GM21360 (cell line): ENCODE data around the gene ST8SIA1.

Experiments used
- ATAC-seq: cut with Tn5 transposase; IDR thresholded peaks from one replicate; pipeline ENCODE4 v1.9.1; 2021; ENCODE audit warnings: mild to moderate bottlenecking, moderate library complexity; ENCODE audit not compliant: unreplicated experiment

The ST8SIA1 gene

DNA sequence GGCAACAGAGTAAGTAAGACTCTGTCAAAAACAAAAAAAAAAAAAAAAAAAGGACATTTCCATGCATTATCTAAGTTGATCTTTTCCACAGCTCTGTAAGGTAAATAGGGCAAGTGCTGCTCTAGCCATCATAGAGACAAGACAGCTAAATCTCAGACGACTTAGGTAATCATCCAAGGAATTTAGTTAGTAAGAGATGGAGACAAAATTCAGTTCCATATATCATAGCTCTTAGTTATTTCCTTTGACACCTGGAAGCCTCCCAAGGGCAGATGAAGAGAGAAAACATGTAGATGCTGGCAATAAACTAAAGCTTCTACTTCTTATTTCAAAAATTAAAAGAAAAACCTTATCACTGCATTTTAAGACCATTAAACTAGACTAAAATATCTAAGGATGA, 48.7 kb downstream of the ST8SIA1 start:
- ATAC-seq, result no peak

DNA sequence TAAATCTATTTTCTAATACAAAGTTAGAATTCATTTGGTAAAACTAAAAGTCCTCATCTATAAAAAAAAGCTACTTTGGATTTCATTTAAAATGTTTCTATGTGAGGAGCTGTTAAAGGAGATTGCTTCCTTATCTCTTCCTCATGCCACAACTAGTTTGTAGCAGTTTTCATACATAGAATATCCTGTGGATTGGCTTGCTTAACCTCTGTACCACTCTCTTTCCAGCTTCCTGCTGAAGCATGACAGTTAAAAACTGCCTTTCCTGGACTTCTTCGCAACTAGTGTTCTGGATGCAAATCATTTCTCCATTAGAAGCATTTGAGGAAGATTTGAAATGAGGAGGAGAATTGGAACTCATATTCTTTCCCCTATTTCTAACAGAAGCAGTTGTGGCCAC, 49.6 kb downstream of the ST8SIA1 start:
- ATAC-seq, result no peak

DNA sequence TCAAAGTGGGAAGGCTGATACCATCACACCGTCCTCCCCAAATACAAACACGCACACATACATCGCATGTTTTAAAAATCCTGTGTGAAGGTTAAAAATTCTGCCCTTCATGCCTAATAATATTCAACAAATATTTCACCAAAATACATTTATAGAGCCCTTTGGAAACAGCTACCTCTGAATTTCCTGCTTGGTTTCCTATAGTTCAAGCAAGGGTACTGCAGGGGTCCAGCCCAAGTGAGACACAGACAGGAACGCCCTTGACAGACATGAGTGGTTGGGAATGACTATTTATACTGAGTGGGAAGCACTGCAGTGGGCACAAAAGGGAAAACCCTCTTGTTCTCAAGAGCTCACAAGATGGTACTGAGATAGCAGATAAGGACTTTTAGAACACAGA, 51.0 kb downstream of the ST8SIA1 start:
- ATAC-seq, result no peak

DNA sequence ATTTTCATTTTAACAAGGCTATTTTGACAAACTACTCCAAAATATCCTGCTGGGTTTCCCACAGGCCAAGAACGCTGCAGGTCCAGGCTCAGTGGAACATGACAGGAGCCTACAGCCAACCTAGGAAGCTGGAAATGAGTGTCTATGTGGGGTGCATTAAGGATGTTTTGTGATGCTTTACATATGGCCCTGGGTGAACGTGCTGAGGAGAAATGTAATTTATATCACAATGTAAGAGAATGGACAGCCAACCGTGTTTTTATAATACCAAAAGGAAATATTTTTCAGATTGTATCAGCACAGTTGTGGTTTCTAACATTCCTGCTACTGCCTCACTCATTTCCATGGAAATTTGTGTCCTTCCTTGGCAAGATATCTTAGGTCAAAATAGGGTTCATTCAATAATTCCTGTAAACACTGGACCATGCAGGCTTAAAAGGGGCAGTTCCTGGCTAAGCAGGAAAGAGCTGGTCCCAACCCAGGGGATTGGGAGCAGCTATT, 51.5 kb downstream of the ST8SIA1 start:
- no peak for ATAC-seq

DNA sequence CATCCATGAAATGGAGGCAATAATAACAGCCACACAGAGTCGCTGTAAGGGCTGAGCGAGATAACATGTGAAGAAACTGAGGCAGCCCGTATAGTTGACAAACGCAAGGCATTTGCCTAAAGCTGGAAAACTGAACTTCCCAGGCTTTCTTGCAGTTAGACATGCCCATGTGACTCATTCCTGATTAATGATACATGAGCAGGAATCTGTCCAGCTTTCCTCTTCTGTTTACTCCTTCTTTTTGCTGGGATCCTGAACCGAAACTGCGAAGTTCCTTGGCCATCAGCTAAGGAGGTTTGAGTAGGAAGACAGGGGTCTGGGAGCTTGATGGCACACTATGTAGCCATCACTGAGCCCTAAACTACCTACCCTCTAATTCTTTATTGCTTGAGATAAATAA, 52.2 kb downstream of the ST8SIA1 start:
- ATAC-seq, result no peak

DNA sequence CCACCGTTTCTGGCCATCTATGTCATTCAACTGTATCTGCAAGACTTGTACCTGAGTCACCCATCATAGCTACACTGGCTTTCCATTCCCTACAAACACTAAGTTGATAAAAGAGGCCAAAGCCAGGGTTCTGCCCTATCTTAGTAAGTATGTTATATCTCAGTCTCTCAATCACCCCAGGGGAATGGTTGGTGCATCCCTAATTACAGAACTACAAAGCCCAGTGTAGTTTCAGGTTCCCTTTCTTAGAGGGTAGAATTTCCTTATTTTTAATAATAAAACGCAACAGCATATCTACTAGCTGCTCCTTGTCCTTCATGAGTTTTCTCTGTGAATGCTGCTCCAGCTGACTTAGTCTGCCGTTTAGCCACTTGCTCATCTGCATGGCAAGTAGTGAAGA, 57.6 kb downstream of the ST8SIA1 start:
- no peak for ATAC-seq

DNA sequence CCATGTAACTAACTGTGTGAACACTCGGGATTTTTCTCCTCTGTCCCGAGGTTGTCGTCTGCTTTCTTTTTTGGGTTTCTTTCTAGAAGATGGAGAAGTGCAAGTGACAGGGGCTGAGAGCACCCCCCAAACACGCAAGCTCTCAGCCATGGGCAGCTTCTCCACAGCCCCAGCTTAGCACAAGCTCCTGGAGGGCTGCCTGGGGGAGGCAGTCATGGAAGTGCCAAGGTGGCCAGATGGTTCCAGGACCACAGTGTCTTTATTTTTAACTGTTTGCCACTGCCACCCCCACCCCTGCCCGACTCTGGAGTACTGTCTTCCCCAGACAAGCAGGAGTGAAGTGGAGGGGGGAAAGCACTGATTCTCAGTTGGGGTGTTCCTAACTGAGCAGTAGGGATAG, 58.2 kb downstream of the ST8SIA1 start:
- no peak for ATAC-seq

DNA sequence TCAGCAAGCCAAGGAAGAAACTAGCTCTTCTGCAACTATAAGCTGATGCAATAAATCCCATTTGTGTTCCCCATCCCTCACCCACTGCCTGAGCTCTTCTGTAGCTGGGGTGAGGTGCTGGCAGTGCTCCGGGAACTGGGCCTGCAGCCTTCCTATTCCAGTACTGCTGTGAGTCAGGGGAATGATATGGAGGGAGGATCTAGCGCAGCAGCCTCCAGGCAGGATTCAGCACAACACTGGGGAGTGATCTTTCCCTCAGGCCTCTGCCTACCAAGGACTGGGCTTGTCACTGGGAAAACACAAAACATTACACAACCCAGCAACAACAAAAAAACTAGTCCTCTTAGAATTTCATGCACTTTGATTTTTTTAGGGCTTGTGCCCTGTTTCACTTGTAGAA, 58.7 kb downstream of the ST8SIA1 start:
- no peak for ATAC-seq

DNA sequence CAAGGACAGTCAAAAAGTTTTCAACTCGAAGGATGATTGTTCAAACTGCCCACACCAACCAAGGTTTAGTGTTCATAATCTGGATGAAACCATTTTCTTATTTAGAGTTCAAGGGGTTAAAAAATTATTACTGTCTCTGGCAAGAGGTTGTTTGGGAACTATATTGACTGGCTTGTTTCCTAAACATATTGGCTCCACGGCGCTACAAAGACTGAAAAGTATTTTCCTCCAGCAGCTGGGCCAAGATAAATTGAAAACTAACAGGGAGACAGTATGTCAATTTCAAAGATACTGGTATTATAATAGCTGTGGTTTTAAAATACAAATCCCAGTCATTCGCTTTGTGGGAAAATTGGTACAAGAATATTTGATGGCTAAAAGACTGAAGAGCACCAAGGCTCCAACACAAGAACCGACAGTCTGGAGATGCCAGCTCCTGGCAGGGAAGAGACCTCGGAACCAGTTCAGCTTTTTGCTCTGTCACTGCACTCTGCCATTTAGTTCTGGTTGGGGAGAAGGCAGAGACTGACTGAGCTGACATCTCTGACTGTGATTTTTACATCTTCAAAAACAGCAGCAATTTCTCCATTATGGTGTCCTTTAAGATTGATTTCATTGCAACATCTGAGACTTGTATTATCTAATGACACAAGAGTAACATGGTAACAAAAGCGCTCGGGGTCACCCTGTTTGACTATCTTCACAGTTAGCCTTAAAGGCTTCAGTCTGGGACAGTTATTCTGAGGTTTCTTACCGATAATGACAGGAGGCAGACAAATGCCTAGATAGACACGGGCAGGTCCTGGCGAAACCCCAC, 62.0 kb downstream of the ST8SIA1 start:
- ATAC-seq, result no peak

DNA sequence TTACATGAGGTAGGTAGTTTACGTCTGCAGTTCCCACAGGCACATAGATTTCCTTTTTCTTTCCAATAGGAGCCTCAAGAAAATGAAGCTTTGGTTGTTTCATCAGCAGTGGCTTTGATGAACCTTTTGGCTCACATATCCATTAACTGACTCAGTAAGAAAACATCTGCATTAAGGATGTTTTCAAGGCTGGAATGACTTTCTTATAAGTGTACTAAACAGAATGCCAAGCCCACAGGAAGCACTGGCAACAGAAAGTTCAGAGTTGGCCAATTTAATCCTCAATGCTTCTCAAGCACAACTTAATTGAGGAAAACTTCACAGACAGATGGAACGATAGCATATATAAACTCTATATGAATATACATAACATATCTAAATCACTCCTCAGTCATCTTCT, 63.5 kb downstream of the ST8SIA1 start:
- no peak for ATAC-seq

DNA sequence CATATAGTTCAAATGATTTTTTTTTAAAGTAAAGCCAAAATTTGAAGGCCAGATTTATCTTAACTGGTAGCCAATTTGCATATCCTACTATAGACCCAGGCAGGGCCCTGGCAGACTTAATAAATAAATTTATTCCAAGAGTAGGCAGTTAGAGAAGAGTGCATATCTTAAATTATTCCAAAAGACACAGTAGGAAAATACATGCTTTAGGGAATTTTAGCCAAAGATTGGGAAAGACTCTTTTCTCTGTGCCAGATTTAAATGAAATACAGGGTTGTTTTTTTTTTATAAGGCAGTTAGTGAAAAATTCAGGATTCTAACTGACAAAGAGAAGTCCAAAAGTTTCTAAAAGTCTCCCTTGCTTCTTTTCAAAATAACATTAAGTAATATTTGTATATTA, 65.5 kb downstream of the ST8SIA1 start:
- ATAC-seq, result no peak

DNA sequence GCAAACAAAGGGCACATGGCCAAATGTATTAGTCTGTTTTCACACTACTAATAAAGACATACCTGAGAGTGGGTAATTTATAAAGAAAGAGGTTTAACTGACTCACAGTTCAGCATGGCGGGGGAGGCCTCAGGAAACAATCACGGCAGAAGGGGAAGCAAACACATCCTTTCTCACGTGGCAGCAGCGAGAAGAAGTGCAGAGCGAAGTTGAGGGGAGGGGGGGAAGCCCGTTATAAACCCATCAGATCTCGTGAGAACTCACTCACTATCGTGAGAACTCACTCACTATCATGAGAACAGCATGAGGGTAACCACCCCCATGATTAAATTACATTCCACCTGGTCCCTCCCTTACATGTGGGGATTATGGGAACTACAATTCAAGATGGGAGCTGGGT, 66.1 kb downstream of the ST8SIA1 start:
- no peak for ATAC-seq

DNA sequence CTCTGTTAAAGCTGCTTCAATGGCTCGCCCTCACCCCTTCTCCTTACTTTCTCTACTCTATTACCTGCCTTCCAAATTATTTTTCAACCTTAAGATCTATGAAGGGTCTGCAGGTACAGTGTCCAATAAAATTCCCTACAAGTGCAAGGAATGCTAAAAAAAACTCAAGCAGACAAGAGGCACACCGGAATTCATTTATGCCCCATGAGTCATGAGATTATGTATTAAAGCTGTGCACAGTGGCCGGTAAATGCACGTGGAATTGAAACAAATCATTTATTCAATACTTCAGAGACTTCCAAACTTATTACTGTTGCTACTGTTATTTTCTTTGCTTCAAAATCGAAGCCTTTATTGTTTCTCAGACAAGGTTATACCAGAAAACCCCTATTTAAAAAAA, 68.4 kb downstream of the ST8SIA1 start:
- no peak for ATAC-seq

DNA sequence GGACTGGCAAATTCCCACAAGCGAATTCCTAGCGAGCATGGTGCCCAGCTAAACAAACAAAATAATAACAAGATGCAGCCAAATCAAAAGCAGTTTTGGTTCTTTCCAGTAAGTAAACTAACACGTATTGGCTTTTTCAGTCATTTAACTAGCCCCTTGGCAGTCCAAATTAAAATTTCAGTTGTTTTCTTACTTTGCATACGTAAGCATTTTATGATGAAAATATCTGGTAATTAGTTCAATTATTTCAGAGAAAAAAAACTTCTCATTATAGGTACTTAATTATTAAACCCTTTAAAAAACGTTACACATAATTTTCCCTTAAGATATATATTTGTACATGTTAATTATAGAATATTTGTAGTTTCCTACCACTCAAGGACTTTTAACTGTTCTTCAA, 70.1 kb downstream of the ST8SIA1 start:
- no peak for ATAC-seq

DNA sequence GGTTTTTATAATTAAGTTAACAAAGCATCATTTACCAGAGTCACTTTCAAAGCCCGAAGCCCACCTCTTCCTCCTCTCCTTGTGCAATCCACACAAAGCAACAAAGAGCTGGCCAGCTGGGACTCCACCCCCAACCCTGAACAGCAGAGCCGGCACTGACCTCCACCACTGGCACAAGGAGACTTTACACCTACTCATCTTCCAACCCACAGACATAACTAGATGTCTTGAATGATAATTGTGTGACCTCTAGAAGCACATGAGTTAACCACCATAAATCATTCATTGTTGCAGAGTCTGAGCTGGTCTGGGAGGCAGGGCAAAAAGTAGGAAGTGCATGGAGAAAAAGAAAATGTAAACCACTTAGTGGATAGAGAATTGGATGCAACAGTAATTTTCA, 72.2 kb downstream of the ST8SIA1 start:
- no peak for ATAC-seq

DNA sequence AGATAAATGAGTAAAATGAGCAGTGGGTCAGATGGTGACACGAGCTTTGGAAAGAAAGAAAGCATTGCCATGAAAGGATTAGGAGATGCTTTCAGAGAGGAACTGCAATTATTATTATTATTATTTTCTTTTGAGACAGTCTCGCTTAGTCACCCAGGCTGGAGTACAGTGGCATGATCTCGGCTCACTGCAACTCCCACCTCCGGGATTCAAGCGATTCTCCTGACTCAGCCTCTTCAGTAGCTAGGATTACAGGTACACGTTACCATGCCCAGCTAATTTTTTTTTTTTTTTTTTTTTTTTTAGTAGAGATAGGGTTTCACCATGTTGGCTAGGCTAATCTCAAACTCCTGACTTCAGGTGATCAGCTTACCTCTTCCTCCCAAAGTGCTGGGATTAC, 77.4 kb downstream of the ST8SIA1 start:
- ATAC-seq, result no peak

DNA sequence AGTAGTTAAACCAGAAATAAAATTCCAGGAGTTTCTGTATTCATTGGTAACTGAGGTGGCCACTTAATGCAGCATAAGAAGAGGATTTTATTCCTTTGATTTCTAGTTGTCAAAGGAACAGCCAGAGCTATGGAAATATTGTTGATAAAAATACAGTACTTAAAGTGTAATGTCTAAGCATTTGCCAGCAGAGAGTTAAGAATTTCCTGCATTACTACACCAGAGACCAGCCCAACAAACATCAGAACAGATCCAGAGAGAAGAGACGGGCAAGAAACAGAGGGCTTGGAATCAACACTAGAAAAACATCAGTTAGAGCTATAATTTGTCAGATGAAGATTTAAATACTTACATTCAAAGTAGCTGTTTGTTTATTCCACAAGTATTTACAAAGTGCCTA, 77.9 kb downstream of the ST8SIA1 start:
- ATAC-seq, result no peak

DNA sequence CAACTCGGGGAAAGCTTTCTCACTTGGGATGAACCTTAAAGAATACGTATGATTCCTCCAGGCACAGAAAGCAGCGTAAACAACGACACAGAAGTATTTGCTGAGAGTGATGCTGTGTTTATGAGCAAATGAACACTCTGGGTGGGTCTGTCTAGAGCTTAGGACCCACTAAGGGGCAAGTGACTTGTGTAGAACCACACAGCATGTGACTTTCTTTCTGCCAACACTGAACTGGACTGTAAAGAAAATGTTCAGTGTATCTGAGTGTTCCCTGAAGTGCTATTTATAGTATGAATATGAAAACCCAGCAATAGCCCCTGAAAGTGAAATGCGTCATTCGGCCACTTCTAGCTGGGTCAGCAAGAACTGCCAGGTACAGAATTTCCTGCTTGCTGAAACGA, 78.5 kb downstream of the ST8SIA1 start:
- no peak for ATAC-seq

DNA sequence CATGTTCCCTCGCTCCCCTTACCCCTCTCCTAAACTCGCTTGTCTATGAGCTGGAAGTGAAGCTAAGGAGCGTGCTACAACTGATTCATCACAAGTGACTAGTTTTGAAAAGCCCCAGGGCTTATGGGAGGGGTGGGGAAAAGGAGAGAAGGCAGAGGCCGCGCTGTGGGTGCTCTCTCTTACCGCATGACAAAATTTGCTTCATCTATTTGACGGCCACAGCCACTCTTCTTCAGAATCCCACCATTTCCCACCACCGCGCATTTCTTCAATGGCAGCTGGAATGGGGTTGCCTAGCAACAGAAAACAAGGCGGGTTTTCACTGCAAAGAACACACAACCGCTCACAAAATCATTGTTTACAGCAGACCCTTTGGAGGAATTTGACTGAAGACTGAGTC, 79.4 kb downstream of the ST8SIA1 start:
- ATAC-seq, result no peak

DNA sequence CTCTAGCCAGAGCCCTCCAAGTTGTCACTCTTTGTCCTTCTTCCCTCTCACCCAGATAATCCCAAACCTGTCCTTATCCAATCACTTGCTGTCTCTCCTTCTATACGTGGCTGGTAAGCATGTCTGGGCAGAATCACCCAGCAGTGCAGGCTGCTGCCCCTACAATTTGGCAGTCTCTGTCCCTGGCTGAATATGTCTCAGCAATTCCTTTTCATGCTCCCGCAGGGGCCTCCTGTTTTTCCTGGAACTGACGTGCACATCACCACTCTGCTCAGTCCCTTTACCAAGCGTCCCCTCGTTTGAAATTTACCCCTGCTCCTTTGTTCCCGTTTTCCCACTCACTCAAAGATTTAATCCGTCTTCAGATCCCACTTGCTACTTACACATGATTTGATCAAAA, 80.0 kb downstream of the ST8SIA1 start:
- ATAC-seq, result no peak

DNA sequence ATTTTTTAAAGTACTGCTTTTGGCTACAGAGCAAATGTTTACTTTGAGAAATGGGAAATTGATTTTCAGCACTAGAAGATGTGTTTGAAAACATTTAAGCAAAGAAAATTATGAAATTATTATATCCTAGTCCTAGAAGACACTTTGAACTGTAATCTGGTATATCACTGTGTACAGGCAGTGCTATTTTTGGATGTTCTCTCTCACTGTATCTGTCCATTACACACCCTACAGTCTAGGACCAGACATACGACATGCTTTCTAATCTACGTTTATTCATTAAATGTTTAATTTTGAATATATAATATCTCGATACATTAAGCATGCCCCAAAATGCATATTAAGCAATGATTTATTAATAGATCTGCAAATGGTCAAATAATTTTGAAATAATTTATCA, 82.5 kb downstream of the ST8SIA1 start:
- ATAC-seq, result no peak

DNA sequence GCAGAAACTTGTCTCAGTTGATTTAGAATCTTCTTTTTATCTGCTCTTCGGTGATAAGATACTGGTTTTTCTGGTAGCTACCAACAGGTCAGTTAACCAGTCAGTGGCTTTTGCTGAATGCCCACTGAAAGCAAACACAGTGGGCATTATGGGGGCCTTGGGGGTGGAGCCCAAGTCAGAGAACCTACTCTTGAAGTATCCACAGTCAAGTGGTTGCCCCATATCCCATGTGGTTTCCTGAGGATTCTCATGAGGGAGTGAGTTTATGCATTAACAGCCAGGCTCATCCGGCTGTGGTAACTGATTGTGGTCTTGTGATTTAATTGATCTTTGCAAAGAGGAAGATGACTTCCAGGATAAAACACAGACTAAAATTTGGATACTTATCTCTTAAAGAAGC, 83.7 kb downstream of the ST8SIA1 start:
- no peak for ATAC-seq

DNA sequence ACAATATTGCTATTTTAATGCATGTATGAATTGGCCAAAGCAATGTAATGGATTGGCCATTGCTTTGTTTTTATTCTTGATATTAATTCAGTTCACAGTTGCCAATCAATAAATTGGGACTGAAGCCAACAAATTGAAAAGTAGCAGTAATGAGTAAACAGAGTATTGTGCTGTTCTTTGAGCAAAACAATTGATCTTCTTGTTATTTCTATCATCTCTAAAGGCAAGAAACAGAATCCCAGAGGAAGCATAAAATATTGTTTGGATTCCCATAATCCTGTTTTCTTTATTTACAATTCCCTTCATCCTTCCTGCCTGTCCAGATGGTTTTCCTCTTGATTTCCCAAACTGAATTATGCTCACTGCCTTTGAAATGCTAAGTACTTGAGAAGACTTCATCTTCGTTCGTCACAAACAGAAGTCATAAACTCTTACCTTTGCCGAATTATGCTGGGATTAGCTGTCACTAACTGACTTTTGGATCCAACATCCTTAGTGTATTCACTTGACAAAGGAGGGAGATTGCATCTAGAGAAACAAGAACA, 85.9 kb downstream of the ST8SIA1 start:
- no peak for ATAC-seq
